NCI-H2227 (cell line): ENCODE data around the gene MYCBP2.
"Not testable (repeated sequence)": the region's sequence is repeated elsewhere in the genome, so short reads cannot be mapped to it uniquely, and the experiment has no call there.

Source experiments
- DNase-seq: peaks from one replicate; lab custom pipeline; 2025; ENCODE audit not compliant: unreplicated experiment; lab: John Stamatoyannopoulos, UW

The MYCBP2 gene, protein sequence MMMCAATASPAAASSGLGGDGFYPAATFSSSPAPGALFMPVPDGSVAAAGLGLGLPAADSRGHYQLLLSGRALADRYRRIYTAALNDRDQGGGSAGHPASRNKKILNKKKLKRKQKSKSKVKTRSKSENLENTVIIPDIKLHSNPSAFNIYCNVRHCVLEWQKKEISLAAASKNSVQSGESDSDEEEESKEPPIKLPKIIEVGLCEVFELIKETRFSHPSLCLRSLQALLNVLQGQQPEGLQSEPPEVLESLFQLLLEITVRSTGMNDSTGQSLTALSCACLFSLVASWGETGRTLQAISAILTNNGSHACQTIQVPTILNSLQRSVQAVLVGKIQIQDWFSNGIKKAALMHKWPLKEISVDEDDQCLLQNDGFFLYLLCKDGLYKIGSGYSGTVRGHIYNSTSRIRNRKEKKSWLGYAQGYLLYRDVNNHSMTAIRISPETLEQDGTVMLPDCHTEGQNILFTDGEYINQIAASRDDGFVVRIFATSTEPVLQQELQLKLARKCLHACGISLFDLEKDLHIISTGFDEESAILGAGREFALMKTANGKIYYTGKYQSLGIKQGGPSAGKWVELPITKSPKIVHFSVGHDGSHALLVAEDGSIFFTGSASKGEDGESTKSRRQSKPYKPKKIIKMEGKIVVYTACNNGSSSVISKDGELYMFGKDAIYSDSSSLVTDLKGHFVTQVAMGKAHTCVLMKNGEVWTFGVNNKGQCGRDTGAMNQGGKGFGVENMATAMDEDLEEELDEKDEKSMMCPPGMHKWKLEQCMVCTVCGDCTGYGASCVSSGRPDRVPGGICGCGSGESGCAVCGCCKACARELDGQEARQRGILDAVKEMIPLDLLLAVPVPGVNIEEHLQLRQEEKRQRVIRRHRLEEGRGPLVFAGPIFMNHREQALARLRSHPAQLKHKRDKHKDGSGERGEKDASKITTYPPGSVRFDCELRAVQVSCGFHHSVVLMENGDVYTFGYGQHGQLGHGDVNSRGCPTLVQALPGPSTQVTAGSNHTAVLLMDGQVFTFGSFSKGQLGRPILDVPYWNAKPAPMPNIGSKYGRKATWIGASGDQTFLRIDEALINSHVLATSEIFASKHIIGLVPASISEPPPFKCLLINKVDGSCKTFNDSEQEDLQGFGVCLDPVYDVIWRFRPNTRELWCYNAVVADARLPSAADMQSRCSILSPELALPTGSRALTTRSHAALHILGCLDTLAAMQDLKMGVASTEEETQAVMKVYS (N-terminal part only)

GRCh38 chr13:77326905-77327604 is at the start of gene MYCBP2:
Gene MYCBP2, minus strand, starts transcription at chr13:77327094. Its CDS starts 319 bp downstream, at chr13:77326775.
- DNase-seq: peak; percentile 96

DNA sequence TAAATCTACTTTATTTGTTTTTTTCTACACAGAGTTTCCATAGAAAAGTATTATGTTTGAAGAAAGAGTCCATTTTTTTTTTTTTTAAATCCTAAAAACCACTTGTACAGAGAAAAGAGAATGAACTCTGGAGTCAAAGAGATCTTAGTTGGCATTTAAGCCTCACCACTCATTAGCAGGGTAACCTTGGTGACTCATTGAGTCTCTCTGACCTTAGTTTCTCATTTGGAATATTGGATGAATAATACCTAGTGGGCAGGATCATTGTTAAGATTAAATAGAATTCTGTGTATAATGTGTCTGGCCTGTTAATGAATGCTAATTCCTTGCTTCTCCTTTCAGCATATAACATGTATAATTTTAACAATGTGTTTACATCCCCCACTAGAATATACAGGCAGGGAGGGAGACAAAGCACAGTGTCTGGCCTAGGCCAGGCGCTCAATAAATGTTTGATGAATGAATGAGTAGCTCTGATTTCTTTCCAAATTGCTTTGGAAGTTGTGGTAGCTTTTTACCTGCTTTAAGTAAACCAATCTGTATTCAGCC is 48.7 kb upstream of the MYCBP2 start:
- DNase-seq: no peak

GRCh38 chr13:77374786-77375185 is 47.9 kb upstream of the MYCBP2 start:
- DNase-seq: no peak

DNA sequence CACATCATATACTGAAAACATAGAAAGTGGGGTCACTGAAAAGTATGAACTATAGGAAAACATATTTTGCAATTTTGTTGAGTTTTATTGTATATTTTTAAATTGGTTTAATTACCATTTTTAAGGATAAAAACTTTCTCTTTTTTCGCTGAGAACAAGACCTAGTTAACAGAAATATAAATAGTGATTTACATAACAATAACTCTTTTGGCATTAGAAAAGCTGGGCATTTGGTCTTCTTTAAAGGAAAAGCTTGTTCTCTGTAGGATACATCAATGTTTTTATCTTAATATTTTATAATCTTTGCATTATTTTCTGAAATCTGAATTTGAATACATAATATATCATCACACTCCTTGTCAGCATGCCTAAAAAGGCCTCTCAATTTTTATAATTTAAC is 47.4 kb upstream of the MYCBP2 start:
- no peak for DNase-seq

DNA sequence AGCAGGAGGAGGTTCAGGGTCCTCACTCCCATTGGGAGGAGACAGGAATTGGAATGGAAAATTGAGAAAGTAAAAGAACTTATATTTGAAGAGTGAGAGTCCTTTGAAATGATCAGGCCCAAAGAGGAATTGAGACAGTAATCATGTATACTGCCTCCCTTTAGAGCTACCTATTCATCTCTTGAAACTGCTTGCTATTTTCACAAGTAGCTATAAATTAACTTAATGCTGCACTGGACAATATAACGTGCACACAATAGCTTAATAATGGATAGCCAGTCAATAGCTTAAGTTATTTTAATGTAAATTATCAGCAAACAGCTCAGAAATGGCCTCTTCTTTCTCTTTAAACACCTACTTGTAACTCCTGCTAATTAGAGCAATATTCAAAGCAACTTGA is 46.6 kb upstream of the MYCBP2 start:
- no peak for DNase-seq

GRCh38 chr13:77372275-77372674 is 45.4 kb upstream of the MYCBP2 start:
- DNase-seq: no peak

DNA sequence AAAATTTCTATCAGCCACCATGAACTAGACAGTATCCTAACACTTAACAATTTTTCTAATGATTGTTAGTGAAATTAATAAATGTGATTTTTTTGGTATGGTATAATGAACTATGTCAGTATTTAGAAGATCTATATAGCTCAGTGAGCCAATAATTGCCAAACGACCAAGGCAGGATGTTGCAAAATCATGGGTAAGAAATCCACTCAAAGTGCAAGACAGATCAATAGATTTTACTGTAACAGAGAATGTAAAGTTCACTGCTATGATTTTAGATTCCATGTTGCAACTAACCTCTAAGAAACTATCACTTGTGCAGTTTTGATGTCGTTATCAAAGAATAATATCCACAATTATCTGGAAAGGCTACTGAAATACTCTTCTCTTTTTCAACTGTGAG is 44.0 kb upstream of the MYCBP2 start:
- no peak for DNase-seq

DNA sequence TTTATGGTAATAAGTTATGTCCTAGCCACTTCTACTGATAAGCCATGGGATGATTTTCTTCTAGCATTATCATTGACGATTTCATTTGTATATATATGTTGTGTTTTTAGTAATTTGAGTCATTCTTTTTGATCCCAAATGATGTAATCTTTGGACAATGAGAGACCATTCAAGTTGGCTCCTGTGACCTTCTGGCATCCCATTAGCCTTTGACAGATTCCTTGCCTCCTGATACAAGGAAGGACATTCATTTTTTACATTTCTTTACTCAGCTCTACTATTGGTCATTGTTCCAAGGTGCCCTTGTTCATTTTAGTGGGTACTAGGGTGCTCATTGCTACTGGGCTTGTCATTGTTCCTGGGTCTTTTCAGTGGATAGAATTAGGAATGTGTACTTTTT is 35.3 kb upstream of the MYCBP2 start:
- DNase-seq: no peak

- DNase-seq: no peak
Observed at GRCh38 chr13:77360032-77360685, 33.3 kb upstream of the MYCBP2 start.

GRCh38 chr13:77359171-77359570 is 32.3 kb upstream of the MYCBP2 start:
- no peak for DNase-seq

DNA sequence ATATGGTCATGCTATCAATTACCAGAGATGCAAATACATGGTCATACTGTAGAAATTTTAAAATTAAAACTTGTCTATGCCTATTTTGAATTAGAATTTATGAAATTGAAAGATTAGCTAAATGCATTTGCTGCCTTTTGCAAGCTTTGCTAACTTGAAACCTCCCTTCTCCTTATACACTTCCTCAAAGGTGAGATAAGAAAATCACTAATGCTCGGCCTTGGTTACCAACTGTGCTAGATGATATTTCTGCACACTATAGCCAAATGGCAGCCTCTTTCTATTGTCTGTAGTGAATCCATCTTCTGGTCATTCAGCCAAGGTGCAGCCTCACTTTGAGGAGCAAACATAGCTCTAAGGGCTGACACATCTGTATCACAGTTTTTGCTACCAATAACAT is 31.1 kb upstream of the MYCBP2 start:
- DNase-seq: no peak

GRCh38 chr13:77356155-77356554 is 29.3 kb upstream of the MYCBP2 start:
- no peak for DNase-seq

- no peak for DNase-seq
Observed at GRCh38 chr13:77353995-77354394, 27.1 kb upstream of the MYCBP2 start.

- no peak for DNase-seq
Observed at GRCh38 chr13:77351315-77351714, 24.4 kb upstream of the MYCBP2 start.

DNA sequence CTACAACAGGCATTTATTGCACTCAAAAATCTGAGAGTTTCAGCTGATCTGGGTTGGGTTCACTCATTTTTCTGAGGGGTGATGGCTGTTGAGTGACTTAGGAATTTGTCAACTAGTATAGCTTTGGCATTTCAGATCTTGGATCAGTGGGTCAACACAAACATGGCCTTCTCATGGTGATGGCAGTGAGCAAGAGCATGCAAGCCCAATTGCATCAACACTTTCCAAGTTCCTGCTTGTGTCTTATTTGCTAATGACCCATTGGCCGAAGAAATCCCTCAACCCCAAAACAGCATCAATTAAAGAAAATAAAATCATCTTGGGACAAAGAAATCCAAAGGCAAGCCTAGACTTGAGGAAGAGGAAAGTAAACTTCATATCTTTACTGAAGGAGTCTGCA is 23.9 kb upstream of the MYCBP2 start:
- DNase-seq: no peak

DNA sequence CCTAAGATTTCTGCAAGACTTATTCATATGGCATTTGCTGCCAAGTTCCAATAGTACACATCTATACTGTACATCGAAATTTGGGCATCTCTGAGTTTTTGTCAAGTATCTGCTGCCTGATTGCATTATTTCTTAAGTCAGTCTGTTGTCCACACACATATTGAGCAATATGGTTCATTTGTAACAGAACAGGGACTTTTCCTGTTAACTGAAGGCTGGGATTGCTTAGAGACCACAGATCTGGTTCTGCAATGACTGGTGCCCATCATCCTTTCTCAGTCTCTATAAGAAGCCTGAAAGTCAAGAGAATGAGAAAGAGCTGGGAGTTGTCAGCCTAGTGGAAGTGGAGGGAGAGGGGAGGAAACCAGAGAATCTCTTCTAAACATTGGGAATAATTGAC is 22.5 kb upstream of the MYCBP2 start:
- no peak for DNase-seq

DNA sequence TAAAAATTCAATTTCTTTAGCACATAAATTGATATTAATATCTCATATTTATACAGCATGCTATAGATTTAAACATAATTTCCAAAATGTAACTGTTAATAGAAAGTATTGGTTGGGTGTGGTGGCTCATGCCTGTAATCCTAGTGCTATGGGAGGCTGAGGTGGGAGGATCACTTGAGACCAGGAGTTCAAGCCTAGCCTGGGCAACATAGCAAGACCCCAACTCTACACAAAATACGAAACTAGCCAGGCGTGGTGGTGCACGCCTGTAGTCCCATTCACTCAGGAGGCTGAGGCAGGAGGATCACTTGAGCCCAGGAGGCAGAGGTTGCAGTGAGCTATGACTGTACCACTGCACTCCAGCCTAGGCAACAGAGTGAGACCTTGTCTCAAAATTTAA is 20.5 kb upstream of the MYCBP2 start:
- not testable (repeated sequence) for DNase-seq

DNA sequence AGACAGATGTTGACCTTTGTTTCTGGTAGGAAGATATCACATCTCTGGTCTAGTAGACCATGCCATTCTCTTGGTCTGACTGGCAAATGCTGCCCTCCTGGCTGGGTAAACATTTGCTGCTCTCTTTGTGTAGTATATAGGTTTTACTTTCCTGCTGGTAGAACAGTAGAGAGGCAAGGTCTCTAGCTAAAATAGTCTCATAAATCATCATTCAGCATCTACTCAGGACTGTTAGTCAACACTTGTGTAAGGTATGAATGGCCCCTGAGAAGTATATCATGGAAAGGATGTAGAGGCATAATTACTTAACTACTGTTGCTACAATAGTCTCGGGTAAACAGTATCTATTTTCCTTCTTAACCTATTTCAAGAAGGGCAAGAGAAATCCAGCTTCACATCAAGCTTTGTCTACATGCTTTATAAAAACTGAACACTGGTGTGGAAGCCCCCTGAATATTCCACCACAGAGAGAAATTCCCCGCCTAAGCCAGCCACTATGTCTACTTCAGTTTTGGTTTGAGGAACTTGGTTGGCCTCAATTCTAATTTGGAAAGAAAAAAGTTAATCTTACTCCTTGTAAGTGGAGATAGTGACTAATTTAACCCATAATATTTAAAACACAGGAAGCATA is 18.4 kb upstream of the MYCBP2 start:
- peak; percentile 49 for DNase-seq

DNA sequence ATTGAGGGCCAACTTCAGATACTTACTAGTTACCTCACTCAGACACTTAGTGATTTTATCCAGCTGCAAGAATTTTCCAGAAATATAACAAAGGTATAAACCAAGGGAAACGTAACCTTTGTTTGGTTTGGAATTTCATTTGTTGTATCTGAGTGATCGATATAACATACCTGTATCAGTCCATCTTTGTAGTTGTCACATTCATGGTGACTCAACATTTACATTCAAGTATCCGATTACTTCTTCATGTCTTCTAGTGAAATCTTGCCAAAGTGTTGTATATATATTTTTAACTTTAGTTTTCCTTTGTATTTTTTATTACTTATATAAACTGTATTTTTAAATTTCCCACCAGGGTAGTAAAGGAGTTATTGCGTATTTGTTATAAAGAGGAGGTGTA is 16.9 kb upstream of the MYCBP2 start:
- no peak for DNase-seq

DNA sequence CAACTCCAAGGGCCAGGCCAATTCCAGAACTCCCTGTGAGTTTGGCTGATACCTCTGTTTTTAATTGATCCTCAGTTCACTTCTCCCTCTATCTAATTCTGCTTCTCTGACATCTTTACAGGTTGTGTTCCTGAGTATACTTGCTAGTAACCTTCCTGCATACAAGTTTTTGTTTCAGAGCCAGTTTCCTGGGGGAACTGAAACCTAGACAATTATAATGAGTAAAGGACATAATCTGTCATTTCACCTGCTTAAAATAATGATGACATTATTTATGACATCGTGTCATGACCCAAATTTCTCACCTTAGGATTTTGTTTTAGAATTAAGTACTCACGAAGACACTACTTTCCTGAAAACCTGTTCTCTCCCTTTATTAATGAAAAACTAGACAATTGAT is 12.5 kb upstream of the MYCBP2 start:
- no peak for DNase-seq
